Measurements from ENCODE around the gene GPRC5D.
A peak's percentile ranks its signal among the peaks of the same experiment; 100 is the strongest.

The GPRC5D gene

DNA sequence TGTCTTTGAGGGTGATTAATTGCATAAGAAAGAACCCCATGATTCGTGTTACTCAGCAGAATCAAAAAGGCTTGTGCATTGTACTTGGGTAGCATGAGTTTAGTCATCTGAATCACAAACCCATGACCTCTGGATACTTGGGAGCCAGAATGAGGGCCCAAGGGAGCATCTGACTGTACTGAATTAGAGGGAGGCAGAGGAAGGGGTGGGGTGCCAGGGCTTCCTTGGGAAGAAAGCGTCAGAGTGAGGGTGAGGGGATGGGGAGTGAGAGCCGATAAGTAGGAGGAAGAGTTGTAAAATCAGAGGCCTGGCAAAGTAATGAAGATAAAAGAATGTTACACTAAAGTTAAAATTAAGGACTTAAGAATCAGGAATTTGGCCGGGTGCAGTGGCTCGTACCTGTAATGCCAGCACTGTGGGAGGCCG, 29.8 kb downstream of the GPRC5D start:
- ChIA-PET POLR2A (no interaction called here), CTCF (no interaction called here)
- TF ChIP-seq, protein P1, sequence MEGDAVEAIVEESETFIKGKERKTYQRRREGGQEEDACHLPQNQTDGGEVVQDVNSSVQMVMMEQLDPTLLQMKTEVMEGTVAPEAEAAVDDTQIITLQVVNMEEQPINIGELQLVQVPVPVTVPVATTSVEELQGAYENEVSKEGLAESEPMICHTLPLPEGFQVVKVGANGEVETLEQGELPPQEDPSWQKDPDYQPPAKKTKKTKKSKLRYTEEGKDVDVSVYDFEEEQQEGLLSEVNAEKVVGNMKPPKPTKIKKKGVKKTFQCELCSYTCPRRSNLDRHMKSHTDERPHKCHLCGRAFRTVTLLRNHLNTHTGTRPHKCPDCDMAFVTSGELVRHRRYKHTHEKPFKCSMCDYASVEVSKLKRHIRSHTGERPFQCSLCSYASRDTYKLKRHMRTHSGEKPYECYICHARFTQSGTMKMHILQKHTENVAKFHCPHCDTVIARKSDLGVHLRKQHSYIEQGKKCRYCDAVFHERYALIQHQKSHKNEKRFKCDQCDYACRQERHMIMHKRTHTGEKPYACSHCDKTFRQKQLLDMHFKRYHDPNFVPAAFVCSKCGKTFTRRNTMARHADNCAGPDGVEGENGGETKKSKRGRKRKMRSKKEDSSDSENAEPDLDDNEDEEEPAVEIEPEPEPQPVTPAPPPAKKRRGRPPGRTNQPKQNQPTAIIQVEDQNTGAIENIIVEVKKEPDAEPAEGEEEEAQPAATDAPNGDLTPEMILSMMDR (IDR thresholded peaks at IDR 0.05; ENCODE audit: insufficient read depth, low read length, missing control alignments): no peak
- no peak overlapping the region for H3K4me3 ChIP-seq (ENCODE audit: low read depth, low read length)
- no peak for DNase-seq (ENCODE audit: low read depth, low spot score)

- ChIA-PET CTCF (interaction anchor here (0.6 to 2.7 kb wide), 5 partner anchors 10 to 292 kb away, joined by 3 to 17 read pairs (median 4); no protein-coding TSS in a partner anchor), POLR2A (no interaction called here)
- H3K4me3 ChIP-seq (ENCODE audit: low read depth, low read length): no peak overlapping the region
- TF ChIP-seq, protein P1 (IDR thresholded peaks at IDR 0.05; ENCODE audit: insufficient read depth, low read length, missing control alignments): no peak
- no peak for DNase-seq (ENCODE audit: low read depth, low spot score)
Observed at GRCh38 chr12:12919666-12920435, 32.1 kb downstream of the GPRC5D start.

DNA sequence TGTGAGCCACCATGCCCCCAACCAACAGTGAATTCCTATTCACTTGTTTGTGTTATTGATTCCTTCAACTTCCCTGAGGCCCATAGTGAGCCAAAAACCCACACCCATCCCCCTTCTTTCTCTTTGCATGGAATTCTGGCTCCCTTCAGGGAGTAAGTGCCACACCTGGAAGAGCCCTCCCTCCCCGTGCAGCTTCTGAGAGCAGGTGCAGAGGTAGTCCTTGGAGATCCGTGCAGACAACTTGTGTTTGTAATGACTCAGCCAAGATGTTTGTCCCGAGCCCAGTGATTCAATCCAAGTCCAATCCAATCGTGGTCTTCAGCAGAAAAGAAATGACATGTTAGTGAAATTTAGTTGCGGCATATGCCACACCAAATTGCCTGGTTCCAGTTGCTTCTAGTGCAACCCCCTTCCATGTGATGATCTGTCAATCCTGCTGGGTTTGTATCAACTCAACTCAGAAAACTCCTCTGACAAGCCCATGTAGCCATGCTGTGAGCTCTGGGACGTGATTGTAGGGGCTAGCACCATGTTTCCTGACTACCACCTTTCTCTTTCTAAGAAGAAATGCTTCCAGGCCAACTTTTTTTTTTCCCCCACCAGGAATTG, 33.1 kb downstream of the GPRC5D start:
- TF ChIP-seq, protein P1 (IDR thresholded peaks at IDR 0.05; ENCODE audit: insufficient read depth, low read length, missing control alignments): no peak
- no peak for DNase-seq (ENCODE audit: low read depth, low spot score)
- no peak overlapping the region for H3K4me3 ChIP-seq (ENCODE audit: low read depth, low read length)
- POLR2A ChIA-PET: no interaction called here
- CTCF ChIA-PET: interaction anchor here (0.6 to 7.7 kb wide), 5 partner anchors 25 to 131 kb away, joined by 3 to 173 read pairs (median 3); no protein-coding TSS in a partner anchor

DNA sequence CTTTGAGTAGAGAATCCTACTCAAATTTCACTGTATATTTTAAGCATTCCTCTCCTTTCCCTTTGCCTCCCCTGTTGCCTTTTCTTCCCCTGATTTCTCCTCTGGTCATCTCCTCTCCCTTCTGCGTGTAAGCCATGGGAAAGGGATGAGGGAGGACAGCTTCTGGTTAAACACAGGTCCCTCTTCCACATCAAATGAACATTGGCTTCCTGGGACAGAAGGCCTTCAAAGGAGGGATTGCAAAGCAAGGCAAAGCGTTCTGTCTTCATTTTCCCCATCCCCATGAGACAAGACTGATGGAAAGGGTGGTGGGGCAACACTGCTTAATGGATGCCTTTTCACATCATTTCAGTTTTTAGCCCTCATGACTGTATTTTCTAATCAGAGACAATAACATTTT, 34.5 kb downstream of the GPRC5D start:
- H3K4me3 ChIP-seq (ENCODE audit: low read depth, low read length): no peak overlapping the region
- ChIA-PET POLR2A (no interaction called here), CTCF (interaction anchor here (1.0 to 7.7 kb wide), 13 partner anchors 12 to 1250 kb away, joined by 3 to 173 read pairs (median 12); no protein-coding TSS in a partner anchor)
- DNase-seq (ENCODE audit: low read depth, low spot score): no peak
- TF ChIP-seq, protein P1 (IDR thresholded peaks at IDR 0.05; ENCODE audit: insufficient read depth, low read length, missing control alignments): no peak

GRCh38 chr12:12916135-12916944, 35.6 kb downstream of the GPRC5D start:
- ChIA-PET CTCF (interaction anchor here (0.6 to 7.7 kb wide), 64 partner anchors 10 to 1251 kb away, joined by 3 to 173 read pairs (median 5); partner anchors contain the start of gene GPRC5A), POLR2A (interaction anchor here (0.7 kb wide), 1 partner anchor 257 kb away, joined by 3 read pairs; no protein-coding TSS in a partner anchor)
- TF ChIP-seq, protein P1 (IDR thresholded peaks at IDR 0.05; ENCODE audit: insufficient read depth, low read length, missing control alignments): peak; percentile 97
- no peak for DNase-seq (ENCODE audit: low read depth, low spot score)
- no peak overlapping the region for H3K4me3 ChIP-seq (ENCODE audit: low read depth, low read length)

Measured in AG04449 (cell line).